ENCODE results near the gene MAPK13. TPM values are rescaled to one million over a fixed set of nuclear protein-coding genes. Genes with fewer than 3 reads are reported as not detected.

Gene MAPK13
- total and polyA plus RNA-seq, 2 donors (not counting 1 experiment from before 2014, with no cell fraction given), result 20.6 to 34.8 TPM

GRCh38 chr6:36139431-36139830 lies 9.1 kb downstream of the MAPK13 start:
- Histone ChIP-seq H2AFZ (ENCODE audit: insufficient read depth, low read depth, low read length, poor library complexity, severe bottlenecking) (no peak overlapping the region), H3K4me2 (replicated peaks; ENCODE audit: low read depth, low read length, poor library complexity, severe bottlenecking) (no peak overlapping the region), H3K9me3 (ENCODE audit: control extremely low read depth in 1 of 3, control insufficient read depth in 2 of 3, insufficient read depth in 1 of 3, low read length in 2 of 3) (no peaks in the 10 kb centered on the region), H3K27ac (ENCODE audit: low read length in 2 of 2) (no peak overlapping the region), H3K36me3 (replicated peaks in 1 of 2; ENCODE audit: control extremely low read depth in 1 of 2, control insufficient read depth in 1 of 2, extremely low read depth in 1 of 2, insufficient read depth in 2 of 2, low read length in 1 of 2) (peaks cover 0 to 47% of the 10 kb centered on the region in 2 experiments), H3K4me3 (ENCODE audit: control extremely low read depth in 1 of 5, extremely low read depth in 1 of 5, insufficient read depth in 1 of 5, low read depth in 2 of 5, low read length in 4 of 5) (no peak overlapping the region), H3K9ac (ENCODE audit: low read length) (no peak overlapping the region), H3K4me1 (ENCODE audit: control insufficient read depth in 2 of 2, insufficient read depth in 2 of 2, low read length in 2 of 2) (peaks cover 14 to 16% of the 10 kb centered on the region in 2 donors), H3K27me3 (replicated peaks in 1 of 4; ENCODE audit: control extremely low read depth in 1 of 4, control insufficient read depth in 3 of 4, insufficient read depth in 4 of 4, low read length in 3 of 4) (no peaks in the 10 kb centered on the region), H3K79me2 (ENCODE audit: control insufficient read depth, insufficient read depth, low read length) (no peaks in the 10 kb centered on the region), H4K20me1 (ENCODE audit: control insufficient read depth, insufficient read depth, low read length, poor library complexity, severe bottlenecking) (no peaks in the 10 kb centered on the region)
- Mint-ChIP-seq H3K27me3 (no peaks in the 10 kb centered on the region), H3K4me3 (no peak overlapping the region), H3K27ac (no peak overlapping the region), H3K4me1 (peaks cover 21% of the 10 kb centered on the region), H3K9me3 (ENCODE audit: insufficient read depth) (no peaks in the 10 kb centered on the region)
- DNase-seq (no peak), ATAC-seq (ENCODE audit: low read depth) (no peak)
- intact Hi-C loops (cut with micrococcal nuclease), result no loop called here
- ChIA-PET POLR2A (interaction anchor here (0.6 kb wide), 1 partner anchor 121 kb away, joined by 3 read pairs; no protein-coding TSS in a partner anchor), CTCF (interaction anchor here (1.1 to 1.8 kb wide), 2 partner anchors 13 to 44 kb away, joined by 4 to 6 read pairs; no protein-coding TSS in a partner anchor)
- TF ChIP-seq EZH2 (IDR thresholded peaks at IDR 0.05; ENCODE audit: borderline replicate concordance, insufficient read depth, low read depth, low read length, poor library complexity, severe bottlenecking) (no peak), CTCF (IDR thresholded peaks at IDR 0.05) (no peak)
- 81% methylated on average over 6 of the region's 7 CpGs for WGBS (ENCODE audit: insufficient coverage)

DNA sequence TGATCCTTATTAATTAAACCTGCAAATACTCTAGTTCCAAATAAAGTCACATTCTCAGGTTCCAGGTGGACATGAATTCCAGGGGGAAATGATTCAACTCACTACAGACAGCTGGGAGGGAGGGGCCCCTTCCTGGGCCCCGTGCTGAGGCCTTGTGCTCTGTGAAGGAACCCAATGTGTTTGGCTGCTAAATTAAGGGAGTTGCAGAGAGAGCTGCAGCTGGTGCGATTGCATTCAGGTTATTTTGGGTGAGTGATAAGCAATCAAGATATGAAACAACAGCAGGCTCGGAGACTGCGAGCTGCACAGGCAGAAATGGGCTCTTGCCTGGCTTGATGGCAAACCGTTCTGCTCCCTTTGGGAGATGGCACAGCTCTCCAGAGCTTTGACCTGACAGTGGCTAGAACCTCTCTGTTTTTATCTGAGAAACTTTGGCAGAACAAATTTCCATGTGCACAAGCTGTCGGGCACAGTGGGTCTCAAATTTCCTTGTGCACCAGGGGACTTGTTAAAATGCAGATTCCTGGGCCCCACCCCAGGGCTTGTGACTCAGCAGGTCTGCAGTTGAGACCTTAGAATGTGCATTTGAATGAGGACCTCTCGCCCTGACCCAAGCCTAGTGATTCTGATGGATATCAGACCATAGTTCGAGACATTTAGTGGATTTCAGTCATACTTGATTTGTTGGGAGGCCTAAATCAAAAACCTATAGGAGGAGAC lies 9.8 kb downstream of the MAPK13 start:
- 73% methylated on average over 6 of the region's 8 CpGs for WGBS (ENCODE audit: insufficient coverage)
- no peak overlapping the region for H3K27ac ChIP-seq (ENCODE audit: low read length in 2 of 2)
- H3K27me3 Mint-ChIP-seq, result no peaks in the 10 kb centered on the region
- ATAC-seq (ENCODE audit: low read depth) (no peak), DNase-seq (no peak)
- H3K9ac ChIP-seq (ENCODE audit: low read length), result no peak overlapping the region
- H3K9me3 ChIP-seq (ENCODE audit: control extremely low read depth in 1 of 3, control insufficient read depth in 2 of 3, insufficient read depth in 1 of 3, low read length in 2 of 3), result no peaks in the 10 kb centered on the region
- H3K4me3 ChIP-seq (ENCODE audit: control extremely low read depth in 1 of 5, extremely low read depth in 1 of 5, insufficient read depth in 1 of 5, low read depth in 2 of 5, low read length in 4 of 5), result no peak overlapping the region
- H3K27me3 ChIP-seq (replicated peaks in 1 of 4; ENCODE audit: control extremely low read depth in 1 of 4, control insufficient read depth in 3 of 4, insufficient read depth in 4 of 4, low read length in 3 of 4), result no peaks in the 10 kb centered on the region
- H3K27ac Mint-ChIP-seq, result no peak overlapping the region
- H3K79me2 ChIP-seq (ENCODE audit: control insufficient read depth, insufficient read depth, low read length), result no peaks in the 10 kb centered on the region
- H3K4me1 ChIP-seq (ENCODE audit: control insufficient read depth in 2 of 2, insufficient read depth in 2 of 2, low read length in 2 of 2), result peaks cover 14 to 16% of the 10 kb centered on the region in 2 donors
- CTCF ChIA-PET, result interaction anchor here (1.1 to 1.8 kb wide), 2 partner anchors 14 to 45 kb away, joined by 4 to 6 read pairs; no protein-coding TSS in a partner anchor
- intact Hi-C loops (cut with micrococcal nuclease), result no loop called here
- no peak overlapping the region for H3K4me2 ChIP-seq (replicated peaks; ENCODE audit: low read depth, low read length, poor library complexity, severe bottlenecking)
- POLR2A ChIA-PET, result no interaction called here
- no peaks in the 10 kb centered on the region for H4K20me1 ChIP-seq (ENCODE audit: control insufficient read depth, insufficient read depth, low read length, poor library complexity, severe bottlenecking)
- H3K4me1 Mint-ChIP-seq, result peaks cover 20% of the 10 kb centered on the region
- peaks cover 0 to 46% of the 10 kb centered on the region in 2 experiments for H3K36me3 ChIP-seq (replicated peaks in 1 of 2; ENCODE audit: control extremely low read depth in 1 of 2, control insufficient read depth in 1 of 2, extremely low read depth in 1 of 2, insufficient read depth in 2 of 2, low read length in 1 of 2)
- H3K4me3 Mint-ChIP-seq, result no peak overlapping the region
- H3K9me3 Mint-ChIP-seq (ENCODE audit: insufficient read depth), result no peaks in the 10 kb centered on the region
- TF ChIP-seq EZH2 (IDR thresholded peaks at IDR 0.05; ENCODE audit: borderline replicate concordance, insufficient read depth, low read depth, low read length, poor library complexity, severe bottlenecking) (no peak), CTCF (IDR thresholded peaks at IDR 0.05) (no peak)
- H2AFZ ChIP-seq (ENCODE audit: insufficient read depth, low read depth, low read length, poor library complexity, severe bottlenecking), result no peak overlapping the region
